ENCODE measurements around the gene NOXA1.

Gene NOXA1

DNA sequence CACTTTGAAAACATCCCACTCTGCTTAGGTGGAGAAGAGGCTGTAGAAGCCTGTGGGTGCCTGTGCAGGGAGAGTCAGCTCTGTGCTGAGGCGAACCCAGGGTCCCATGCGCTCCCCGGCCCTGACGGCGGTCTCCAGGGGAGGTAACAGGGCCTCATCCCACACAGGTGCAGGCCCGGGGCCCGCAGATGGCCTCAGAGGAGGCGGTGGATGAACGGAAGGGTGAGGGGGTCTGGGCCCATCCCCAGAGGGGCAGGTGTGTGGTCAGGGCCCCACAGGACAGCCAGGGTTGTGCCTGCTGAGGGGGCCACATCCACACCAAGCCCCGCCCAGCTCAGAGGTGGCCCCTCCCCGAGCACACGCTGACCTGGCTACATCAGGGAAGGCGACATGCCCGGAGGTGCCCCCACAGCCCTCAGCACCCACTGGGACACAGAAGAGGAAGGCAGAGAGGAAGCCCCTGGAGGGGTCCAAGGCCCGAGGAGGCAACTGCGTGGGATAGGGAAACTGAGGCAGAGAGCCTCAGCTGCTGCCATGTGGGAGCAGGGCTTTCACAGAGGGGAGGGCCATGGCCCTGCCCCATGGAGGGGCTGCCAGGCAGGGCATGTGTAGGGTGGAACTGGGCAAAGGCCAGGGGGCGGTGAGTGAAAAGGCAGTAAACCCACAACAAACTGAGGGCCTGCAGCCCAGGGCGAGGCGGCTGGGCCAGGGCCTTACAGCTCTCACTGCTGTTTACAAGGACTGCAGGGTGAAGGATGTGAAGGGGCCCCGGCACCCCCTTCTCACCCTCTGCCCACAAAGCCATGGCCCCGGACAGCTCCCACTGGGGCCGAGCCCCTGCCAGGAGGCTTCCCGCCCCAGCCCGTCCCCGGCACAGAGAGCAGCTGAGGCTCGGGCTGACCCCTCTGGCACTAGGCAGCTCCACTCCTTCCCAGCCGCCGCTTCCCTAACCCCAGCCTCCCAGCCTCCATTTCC is 29.7 kb upstream of the NOXA1 start:
- Histone ChIP-seq H3K4me1 (ENCODE audit: insufficient read depth, low read length) (no peaks in the 10 kb centered on the region), H3K9me3 (ENCODE audit: control insufficient read depth, insufficient read depth, low read length) (no peaks in the 10 kb centered on the region), H3K9ac (ENCODE audit: low read depth, low read length) (no peak overlapping the region), H3K36me3 (ENCODE audit: insufficient read depth, low read length) (no peaks in the 10 kb centered on the region; the same call in 1 of the 2 replicates)

DNA sequence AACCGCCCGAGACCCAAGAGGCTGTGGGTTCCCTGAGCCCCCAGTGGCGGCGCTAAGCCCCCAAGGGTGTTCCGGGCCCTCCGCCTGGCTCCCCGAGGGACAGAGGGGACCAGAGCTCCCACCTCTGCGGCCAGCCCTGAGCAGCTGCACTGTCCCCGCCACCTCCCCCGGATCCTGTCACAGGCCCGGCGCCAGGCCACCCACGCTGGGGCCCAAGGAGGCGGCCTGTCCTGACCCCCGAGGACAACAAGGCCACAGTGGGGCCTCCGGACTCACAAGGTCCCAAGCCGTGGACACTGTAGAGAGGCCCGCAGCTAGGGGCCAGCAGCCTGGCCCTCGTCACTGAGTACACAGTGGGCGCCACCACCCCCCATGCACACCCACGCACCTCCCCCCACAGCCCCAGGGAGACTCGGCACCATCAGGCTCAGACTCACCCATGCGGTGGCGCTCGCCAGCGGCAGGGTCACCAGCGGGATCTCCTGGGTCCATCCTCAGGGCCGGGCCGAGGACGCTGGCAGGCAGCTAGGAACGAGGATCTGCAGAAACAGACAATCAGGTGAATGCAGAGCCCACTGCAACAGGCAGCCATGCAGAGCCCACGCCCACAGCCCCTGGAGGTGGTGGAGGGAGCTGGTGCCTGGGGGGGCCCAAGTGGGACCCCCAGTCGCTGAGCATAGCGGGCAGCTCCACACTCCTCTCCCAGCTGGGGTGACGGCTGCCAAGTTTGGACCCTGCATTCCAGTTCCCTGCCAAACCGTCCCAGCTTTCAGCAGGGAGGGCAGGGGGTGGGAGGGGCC is 28.1 kb upstream of the NOXA1 start:
- no peak overlapping the region for H3K9ac ChIP-seq (ENCODE audit: low read depth, low read length)
- H3K4me1 ChIP-seq (ENCODE audit: insufficient read depth, low read length): no peaks in the 10 kb centered on the region

DNA sequence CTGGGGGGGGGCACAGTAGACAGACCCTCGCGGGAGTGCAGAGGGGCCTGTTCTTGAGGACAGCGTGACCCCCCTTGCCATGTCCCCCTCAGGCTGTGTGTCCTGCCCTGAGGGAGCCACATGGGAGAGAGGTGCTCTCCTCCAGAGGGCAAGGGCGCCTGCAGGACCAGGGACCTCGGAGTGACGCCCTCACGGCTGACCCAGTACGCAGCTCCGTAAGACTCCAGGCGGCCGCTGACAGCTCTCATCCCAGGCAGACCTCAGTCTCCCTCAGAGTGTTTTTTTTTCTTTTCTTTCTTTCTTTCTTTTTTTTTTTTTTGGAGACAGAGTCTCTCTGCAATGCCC is 27.6 kb upstream of the NOXA1 start:
- no peak overlapping the region for H3K9ac ChIP-seq (ENCODE audit: low read depth, low read length)
- no peaks in the 10 kb centered on the region for H3K4me1 ChIP-seq (ENCODE audit: insufficient read depth, low read length)
- H3K9me3 ChIP-seq (ENCODE audit: control insufficient read depth, insufficient read depth, low read length): no peaks in the 10 kb centered on the region
- H3K36me3 ChIP-seq (ENCODE audit: insufficient read depth, low read length): no peaks in the 10 kb centered on the region; the same call in 1 of the 2 replicates

More for the DNA sequence above, 28.1 kb upstream of the NOXA1 start:
- Histone ChIP-seq H3K9me3 (ENCODE audit: control insufficient read depth, insufficient read depth, low read length) (no peaks in the 10 kb centered on the region), H3K36me3 (ENCODE audit: insufficient read depth, low read length) (no peaks in the 10 kb centered on the region; the same call in 1 of the 2 replicates)

DNA sequence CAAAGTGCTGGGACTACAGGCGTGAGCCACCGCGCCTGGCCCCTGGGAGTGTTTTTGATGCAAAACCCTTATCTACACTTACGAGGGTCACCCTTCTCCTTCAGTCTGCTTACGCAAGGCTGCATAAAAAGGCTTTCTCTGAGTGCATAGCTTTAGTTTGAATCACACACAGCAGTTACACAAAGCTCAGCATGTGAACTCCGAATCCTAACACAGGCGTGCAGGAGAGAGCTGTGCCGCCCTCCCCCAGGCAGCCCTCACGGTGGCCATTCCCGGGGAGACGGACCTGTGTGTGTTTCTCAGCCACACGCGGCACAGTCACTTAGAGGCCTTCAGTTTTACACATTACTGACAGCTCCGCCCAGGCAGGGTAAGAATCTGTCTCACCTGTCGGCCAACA is 27.0 kb upstream of the NOXA1 start:
- no peaks in the 10 kb centered on the region for H3K9me3 ChIP-seq (ENCODE audit: control insufficient read depth, insufficient read depth, low read length)
- H3K9ac ChIP-seq (ENCODE audit: low read depth, low read length): no peak overlapping the region
- H3K4me1 ChIP-seq (ENCODE audit: insufficient read depth, low read length): no peaks in the 10 kb centered on the region
- no peaks in the 10 kb centered on the region; the same call in 1 of the 2 replicates for H3K36me3 ChIP-seq (ENCODE audit: insufficient read depth, low read length)

DNA sequence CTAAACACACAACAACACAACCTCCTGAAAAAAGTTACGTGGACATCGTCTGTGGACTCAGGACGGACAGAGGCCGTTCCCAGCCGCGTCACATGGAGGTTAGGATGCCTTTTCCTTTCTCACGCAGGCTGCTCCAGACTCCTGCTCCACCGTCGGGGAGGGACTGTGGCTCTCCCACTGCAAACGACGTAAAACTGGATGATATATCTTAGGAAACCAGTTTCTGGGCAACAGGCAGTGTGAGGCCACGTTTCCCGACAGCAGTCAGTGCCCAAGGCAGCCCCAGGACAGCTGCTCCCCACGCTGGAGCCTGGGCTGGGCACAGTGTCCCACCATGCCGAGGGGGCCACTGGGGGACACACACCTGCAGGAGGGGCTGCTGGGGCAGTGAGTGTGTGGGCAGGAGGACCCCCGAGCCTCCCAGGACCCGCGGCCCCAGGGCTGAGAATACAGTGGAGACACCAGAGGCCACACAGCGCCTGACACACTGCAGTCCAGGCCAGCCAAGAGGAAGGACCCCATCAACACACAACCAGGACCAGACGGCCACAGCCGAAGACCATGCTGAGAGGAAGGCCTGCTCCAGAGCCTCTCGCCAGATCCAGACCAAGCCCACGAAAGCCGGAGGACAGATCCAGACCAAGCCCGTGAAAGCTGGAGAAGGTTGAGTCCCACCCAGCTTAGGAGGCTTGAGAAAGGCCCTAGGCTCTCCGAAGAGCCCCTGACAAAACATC is 26.4 kb upstream of the NOXA1 start:
- H3K36me3 ChIP-seq (ENCODE audit: insufficient read depth, low read length): no peaks in the 10 kb centered on the region; the same call in 1 of the 2 replicates
- H3K4me1 ChIP-seq (ENCODE audit: insufficient read depth, low read length): no peaks in the 10 kb centered on the region
- H3K9ac ChIP-seq (ENCODE audit: low read depth, low read length): no peak overlapping the region
- no peaks in the 10 kb centered on the region for H3K9me3 ChIP-seq (ENCODE audit: control insufficient read depth, insufficient read depth, low read length)

DNA sequence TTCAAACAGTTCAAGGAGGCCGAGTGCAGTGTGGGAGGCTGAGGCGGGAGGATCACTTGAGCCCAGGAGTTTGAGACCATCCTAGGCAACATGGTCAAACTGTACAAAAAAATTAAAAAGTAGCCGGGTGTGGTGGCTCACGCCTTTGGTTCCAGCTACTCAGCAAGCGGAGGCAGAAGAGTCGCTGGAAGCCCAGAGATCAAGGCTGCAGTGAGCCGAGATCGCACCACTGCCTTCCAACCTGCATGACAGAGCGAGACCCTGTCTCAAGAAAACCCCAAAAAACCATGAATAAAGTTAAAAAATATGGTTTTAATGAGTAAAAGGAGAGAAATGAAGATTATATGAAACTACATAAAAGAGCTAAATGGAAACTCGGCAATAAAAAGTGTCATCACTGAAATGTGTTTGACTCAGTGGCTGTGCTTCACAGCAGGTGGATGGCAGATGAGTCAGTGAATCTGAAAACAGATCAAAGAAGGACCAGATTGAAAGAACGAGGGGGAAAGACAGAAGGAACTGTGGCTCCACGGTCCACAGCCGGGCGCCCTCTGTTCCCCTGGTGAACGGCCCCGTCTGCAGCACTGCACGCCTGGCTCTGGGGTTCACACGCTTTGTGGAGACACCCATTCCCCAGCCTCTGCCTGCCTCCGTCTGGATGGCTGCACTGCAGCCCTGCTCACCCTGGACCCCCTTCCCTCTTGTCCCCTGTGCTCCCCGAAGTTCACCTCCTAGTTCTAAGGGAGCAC is 25.3 kb upstream of the NOXA1 start:
- Histone ChIP-seq H3K4me1 (ENCODE audit: insufficient read depth, low read length) (no peaks in the 10 kb centered on the region), H3K36me3 (ENCODE audit: insufficient read depth, low read length) (no peaks in the 10 kb centered on the region; the same call in 1 of the 2 replicates), H3K9me3 (ENCODE audit: control insufficient read depth, insufficient read depth, low read length) (no peaks in the 10 kb centered on the region), H3K9ac (ENCODE audit: low read depth, low read length) (no peak overlapping the region)

DNA sequence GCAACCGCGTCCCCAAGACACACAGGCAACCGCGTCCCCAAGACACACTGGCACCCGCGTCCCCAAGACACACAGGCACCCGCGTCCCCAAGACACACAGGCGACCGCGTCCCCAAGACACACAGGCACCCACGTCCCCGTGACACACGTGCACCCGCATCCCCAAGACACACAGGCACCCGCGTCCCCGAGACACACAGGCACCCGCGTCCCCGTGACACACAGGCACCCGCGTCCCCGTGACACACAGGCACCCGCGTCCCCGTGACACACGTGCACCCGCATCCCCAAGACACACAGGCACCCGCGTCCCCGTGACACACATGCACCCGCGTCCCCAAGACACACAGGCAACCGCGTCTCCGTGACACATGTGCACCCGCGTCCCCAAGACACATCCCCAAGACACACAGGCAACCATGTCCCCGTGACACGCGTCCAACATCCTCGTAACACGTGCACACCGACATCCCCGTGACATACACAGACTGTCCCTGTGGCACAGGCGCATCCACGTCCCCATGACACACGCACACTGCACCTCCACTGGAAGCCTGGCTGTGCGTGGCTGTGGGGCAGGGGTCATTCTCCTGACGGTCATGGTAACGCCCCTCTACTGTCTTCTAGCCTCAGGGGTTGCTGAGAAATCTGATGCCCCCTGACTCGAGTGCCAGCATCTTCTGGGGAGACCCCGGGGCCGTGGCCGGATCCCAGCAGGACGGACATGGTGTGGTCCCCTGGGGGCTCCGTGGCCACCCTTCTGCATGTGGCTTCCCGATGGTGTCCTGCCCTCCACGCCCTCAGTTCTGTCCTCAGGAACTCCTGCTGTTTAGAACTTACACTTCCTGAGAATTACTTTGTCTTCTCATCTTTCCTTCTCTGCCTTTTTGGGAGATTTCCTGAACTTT is 24.4 kb upstream of the NOXA1 start:
- no peaks in the 10 kb centered on the region for H3K4me1 ChIP-seq (ENCODE audit: insufficient read depth, low read length)
- no peak overlapping the region for H3K9ac ChIP-seq (ENCODE audit: low read depth, low read length)
- no peaks in the 10 kb centered on the region; the same call in 1 of the 2 replicates for H3K36me3 ChIP-seq (ENCODE audit: insufficient read depth, low read length)
- no peaks in the 10 kb centered on the region for H3K9me3 ChIP-seq (ENCODE audit: control insufficient read depth, insufficient read depth, low read length)

DNA sequence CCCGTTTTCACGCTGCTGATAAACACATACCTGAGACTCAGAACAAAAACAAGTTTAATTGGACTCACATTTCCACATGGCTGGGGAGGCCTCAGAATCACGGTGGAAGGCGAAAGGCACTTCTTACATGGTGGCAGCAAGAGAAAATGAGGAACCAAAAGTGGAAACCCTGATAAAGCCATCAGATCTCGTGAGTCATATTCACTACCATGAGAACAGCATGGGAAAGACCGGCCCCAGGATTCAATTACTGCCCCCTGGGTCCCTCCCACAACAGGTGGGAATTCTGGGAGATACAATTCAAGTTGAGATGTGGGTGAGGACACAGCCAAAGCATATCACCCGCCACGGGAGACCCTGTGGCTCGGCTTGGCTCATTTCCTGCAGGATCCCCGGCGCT is 20.4 kb upstream of the NOXA1 start:
- Histone ChIP-seq H3K9ac (ENCODE audit: low read depth, low read length) (no peak overlapping the region), H3K36me3 (ENCODE audit: insufficient read depth, low read length) (no peaks in the 10 kb centered on the region), H3K9me3 (ENCODE audit: control insufficient read depth, insufficient read depth, low read length) (no peaks in the 10 kb centered on the region), H3K4me1 (ENCODE audit: insufficient read depth, low read length) (no peaks in the 10 kb centered on the region)

DNA sequence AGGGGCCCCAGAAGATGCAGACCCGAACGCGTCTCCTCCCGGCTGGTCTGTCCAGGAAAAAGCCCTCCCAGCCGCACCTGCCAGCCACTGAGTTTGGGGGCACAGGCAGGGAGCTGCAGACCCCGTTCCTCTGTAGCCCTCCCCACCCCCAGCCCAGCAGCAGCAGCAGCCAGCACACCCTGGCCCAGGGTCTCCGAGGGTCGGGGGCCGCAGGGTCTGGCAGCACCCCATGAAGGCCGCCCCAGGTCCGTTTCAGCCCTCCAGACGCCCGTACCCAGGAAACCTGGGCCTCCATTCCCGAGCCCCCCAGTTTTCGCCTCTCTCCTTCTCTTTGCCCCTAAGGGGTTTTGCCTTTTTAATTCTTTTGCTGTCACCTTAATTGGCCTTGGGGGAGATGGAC is 19.9 kb upstream of the NOXA1 start:
- no peaks in the 10 kb centered on the region for H3K9me3 ChIP-seq (ENCODE audit: control insufficient read depth, insufficient read depth, low read length)
- no peaks in the 10 kb centered on the region for H3K4me1 ChIP-seq (ENCODE audit: insufficient read depth, low read length)
- H3K36me3 ChIP-seq (ENCODE audit: insufficient read depth, low read length): no peaks in the 10 kb centered on the region
- no peak overlapping the region for H3K9ac ChIP-seq (ENCODE audit: low read depth, low read length)

DNA sequence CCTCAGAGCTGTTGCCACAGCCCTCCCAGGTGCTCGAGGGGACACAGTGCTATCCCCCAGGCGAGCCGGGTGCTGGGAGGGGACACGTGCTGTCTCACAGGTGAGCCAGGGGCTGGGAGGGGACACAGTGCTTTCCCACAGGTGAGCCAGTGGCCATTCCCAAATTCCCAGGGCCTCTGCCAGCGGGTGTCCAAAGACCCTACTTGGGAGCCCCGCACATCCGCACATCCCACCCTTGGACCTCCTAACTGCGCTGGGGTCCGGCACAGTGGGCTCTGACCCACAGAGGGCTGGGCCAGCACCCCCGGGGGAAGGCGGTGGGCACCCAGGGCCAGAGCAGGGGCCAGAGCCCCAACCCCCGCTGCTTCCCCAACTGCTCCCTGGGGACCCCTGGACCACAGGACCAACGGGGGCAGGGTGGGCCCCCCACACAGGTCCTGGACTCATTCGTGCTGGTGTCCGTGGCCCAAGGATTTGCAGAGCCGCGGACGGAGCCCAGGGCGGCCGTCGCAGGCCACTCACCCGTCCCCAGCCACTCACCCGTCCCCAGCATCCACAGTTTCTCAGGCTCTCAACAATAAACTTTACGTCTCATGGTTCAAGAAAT is 18.1 kb upstream of the NOXA1 start:
- Histone ChIP-seq H3K9me3 (ENCODE audit: control insufficient read depth, insufficient read depth, low read length) (no peaks in the 10 kb centered on the region), H3K4me1 (ENCODE audit: insufficient read depth, low read length) (no peaks in the 10 kb centered on the region), H3K9ac (ENCODE audit: low read depth, low read length) (no peak overlapping the region), H3K36me3 (ENCODE audit: insufficient read depth, low read length) (no peaks in the 10 kb centered on the region)

DNA sequence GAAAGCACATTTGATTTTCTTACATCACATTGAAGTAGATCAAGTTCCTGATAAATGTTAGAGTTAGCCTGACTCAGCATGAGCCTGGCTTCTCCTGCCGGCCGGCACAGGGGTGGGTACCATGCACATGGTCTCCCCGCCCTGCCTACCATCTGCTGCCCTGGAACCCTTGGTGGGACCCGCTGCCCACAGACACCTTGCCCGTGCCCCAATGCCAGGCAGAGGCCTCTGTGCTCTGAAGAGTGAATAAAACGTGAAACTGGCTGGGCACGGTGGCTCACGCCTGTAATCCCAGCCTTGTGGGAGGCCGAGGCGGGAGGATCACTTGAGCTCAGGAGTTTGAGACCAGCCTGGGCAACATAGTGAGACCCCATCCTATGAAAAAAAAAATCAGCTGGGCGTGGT is 17.5 kb upstream of the NOXA1 start:
- H3K9ac ChIP-seq (ENCODE audit: low read depth, low read length): no peak overlapping the region

DNA sequence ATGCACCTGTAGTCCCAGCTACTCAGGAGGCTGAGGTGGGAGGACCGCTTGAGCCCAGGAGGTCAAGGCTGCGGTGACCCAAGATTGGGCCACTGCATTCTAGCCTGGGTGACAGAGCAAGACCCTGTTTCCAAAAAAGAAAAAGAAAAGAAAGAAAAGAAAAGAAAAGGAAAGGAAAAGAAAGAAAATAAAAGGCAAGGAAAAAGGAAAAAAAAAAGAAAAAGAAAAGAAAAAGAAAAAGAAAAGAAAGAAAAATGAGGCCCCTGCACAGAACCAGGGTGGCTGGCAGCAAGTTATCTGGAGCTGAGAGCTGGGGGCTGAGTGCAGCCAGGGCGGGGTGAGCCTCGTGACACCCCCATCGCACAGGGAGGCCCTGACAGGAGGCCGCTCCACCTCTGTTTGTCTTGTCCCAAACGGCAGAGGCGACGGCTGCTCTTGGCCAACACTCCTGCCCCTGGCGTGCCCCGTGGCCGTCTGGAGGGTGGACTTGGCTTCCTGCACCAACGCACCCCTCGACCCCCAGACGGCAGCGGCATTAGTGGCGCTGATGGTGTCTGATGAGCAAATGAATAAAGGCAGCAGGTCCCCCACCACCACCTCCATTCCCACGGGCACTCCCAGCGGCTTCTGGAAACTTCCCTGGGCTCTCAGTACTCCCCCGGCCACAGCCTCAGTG is 17.0 kb upstream of the NOXA1 start:
- H3K9me3 ChIP-seq (ENCODE audit: control insufficient read depth, insufficient read depth, low read length): no peaks in the 10 kb centered on the region
- H3K4me1 ChIP-seq (ENCODE audit: insufficient read depth, low read length): no peaks in the 10 kb centered on the region; the same call in 1 of the 2 replicates
- no peak overlapping the region; the same call in 1 of the 2 replicates for H3K9ac ChIP-seq (ENCODE audit: low read depth, low read length)

More for the DNA sequence above, 17.5 kb upstream of the NOXA1 start:
- H3K9me3 ChIP-seq (ENCODE audit: control insufficient read depth, insufficient read depth, low read length): no peaks in the 10 kb centered on the region
- no peaks in the 10 kb centered on the region for H3K36me3 ChIP-seq (ENCODE audit: insufficient read depth, low read length)
- H3K4me1 ChIP-seq (ENCODE audit: insufficient read depth, low read length): no peaks in the 10 kb centered on the region; the same call in 1 of the 2 replicates

More for the DNA sequence above, 17.0 kb upstream of the NOXA1 start:
- no peaks in the 10 kb centered on the region for H3K36me3 ChIP-seq (ENCODE audit: insufficient read depth, low read length)

Measured in ES-I3 (cell line).